Sciatic nerve (tissue), 2 donors: ENCODE data around the gene RNASE4. TPM values are rescaled to one million over a fixed set of nuclear protein-coding genes. Genes with fewer than 3 reads are reported as not detected.

Experiments used
- ATAC-seq: fragments of 200-7000 bp; cut with Tn5 transposase; one replicate; pipeline ENCODE4 v1.9.1; 2020; ENCODE audit warnings: mild to moderate bottlenecking, moderate library complexity
- DNase-seq: peaks from one replicate; pipeline ENCODE4 v3.0.0-alpha.2; 2020; ENCODE audit warnings: low spot score
- intact Hi-C: fragments of 100-400 bp; cut with DNase I; formaldehyde crosslinking; loops from one replicate; pipeline ENCODE4 v1.14.2; 2022
- total RNA-seq: library from RNA; stranded (reverse); fragmentation: NEBNext Ultra II Directional; extraction: Animal tissue kit (Norgen Biotek cat#: 25700); gene quantifications from one replicate; pipeline ENCODE4 v1.2.1, GENCODE V29; 2021
- donor health status: DM: no; HTN: no; CAD: no.
- donor health status: DM: no; HTN: no; CAD: no.

The RNASE4 gene
- total RNA-seq, 1 donor from 2014 or later, result 81.6 TPM

- intact Hi-C loops, result no loop called here
- DNase-seq (no peak), ATAC-seq (no peak)
Observed at GRCh38 chr14:20668969-20669368, 15.4 kb upstream of the RNASE4 start.

GRCh38 chr14:20671597-20672283 lies 12.6 kb upstream of the RNASE4 start:
- ATAC-seq (no peak), DNase-seq (no peak)
- intact Hi-C loops, result no loop called here

- intact Hi-C loops, result no loop called here
- DNase-seq, result no peak
- ATAC-seq, result no peak
Observed at GRCh38 chr14:20675669-20676068, 8.7 kb upstream of the RNASE4 start.

GRCh38 chr14:20676072-20676471 lies 8.3 kb upstream of the RNASE4 start:
- intact Hi-C loops, result no loop called here
- no peak for ATAC-seq
- DNase-seq, result no peak

- ATAC-seq, result no peak
- intact Hi-C loops, result no loop called here
- no peak for DNase-seq
Observed at GRCh38 chr14:20679907-20680306, 4.5 kb upstream of the RNASE4 start.

- ATAC-seq, result no peak
- intact Hi-C loops, result no loop called here
- no peak for DNase-seq
Observed at GRCh38 chr14:20680363-20680762, 4.0 kb upstream of the RNASE4 start.

GRCh38 chr14:20680843-20681347 lies 3.5 kb upstream of the RNASE4 start:
- no peak for DNase-seq
- no peak for ATAC-seq
- intact Hi-C loops, result no loop called here

- intact Hi-C loops, result no loop called here
- ATAC-seq (peak; percentile 62), DNase-seq (peak; percentile 91)
Observed at GRCh38 chr14:20681348-20682126, 2.8 kb upstream of the RNASE4 start.

- DNase-seq (peak; percentile 72), ATAC-seq (no peak)
- intact Hi-C loops, result no loop called here
Observed at GRCh38 chr14:20682127-20682434, 2.3 kb upstream of the RNASE4 start.

- ATAC-seq (peak; percentile 93), DNase-seq (peak; percentile 94)
- intact Hi-C loops, result no loop called here
Observed at GRCh38 chr14:20682435-20683124, 1.8 kb upstream of the RNASE4 start.

GRCh38 chr14:20683125-20683890 lies 1.1 kb upstream of the RNASE4 start:
- DNase-seq (peak; percentile 86), ATAC-seq (peak; percentile 70)
- intact Hi-C loops, result no loop called here

GRCh38 chr14:20684662-20685456 lies 499 bp downstream of the RNASE4 start:
- ATAC-seq, result peak; percentile 43
- intact Hi-C loops, result loop anchor here (5.0 kb wide), 1 partner anchor 73 kb away; no protein-coding TSS in a partner anchor
- no peak for DNase-seq

- ATAC-seq (no peak), DNase-seq (no peak)
- intact Hi-C loops, result loop anchor here (5.0 kb wide), 1 partner anchor 74 kb away; no protein-coding TSS in a partner anchor
Observed at GRCh38 chr14:20686386-20687143, 2.2 kb downstream of the RNASE4 start.

- intact Hi-C loops, result loop anchor here (5.0 kb wide), 1 partner anchor 75 kb away; no protein-coding TSS in a partner anchor
- no peak for DNase-seq
- no peak for ATAC-seq
Observed at GRCh38 chr14:20687362-20688166, 3.2 kb downstream of the RNASE4 start.

- ATAC-seq, result no peak
- intact Hi-C loops, result loop anchor here (5.0 kb wide), 1 partner anchor 76 kb away; no protein-coding TSS in a partner anchor
- DNase-seq, result no peak
Observed at GRCh38 chr14:20688167-20688839, 3.9 kb downstream of the RNASE4 start, which contains the start of gene ANG. ANG (plus strand) TSS chr14:20688764; CDS start chr14:20693565, 4,801 bp downstream.
